Measurements from ENCODE around the gene CSAG2.
"Not testable (repeated sequence)": the region's sequence is repeated elsewhere in the genome, so short reads cannot be mapped to it uniquely, and the experiment has no call there.

CSAG2 gene

GRCh38 chrX:152697952-152698931, 10.8 kb downstream of the CSAG2 start, which contains the start of gene MAGEA3:
MAGEA3 (plus strand) TSS chrX:152698794; CDS start chrX:152700833, 2,039 bp downstream.
- H3K9me3 Mint-ChIP-seq, DNase-seq, H3K4me3 Mint-ChIP-seq, H3K27me3 Mint-ChIP-seq, H3K4me1 Mint-ChIP-seq, H3K27ac Mint-ChIP-seq, ATAC-seq: not testable (repeated sequence)

GRCh38 chrX:152681012-152681411, 28.1 kb downstream of the CSAG2 start:
- H3K4me3 Mint-ChIP-seq, H3K27ac Mint-ChIP-seq, H3K27me3 Mint-ChIP-seq, DNase-seq, H3K9me3 Mint-ChIP-seq, H3K4me1 Mint-ChIP-seq: not testable (repeated sequence)
- peak; percentile 64 for ATAC-seq

DNA sequence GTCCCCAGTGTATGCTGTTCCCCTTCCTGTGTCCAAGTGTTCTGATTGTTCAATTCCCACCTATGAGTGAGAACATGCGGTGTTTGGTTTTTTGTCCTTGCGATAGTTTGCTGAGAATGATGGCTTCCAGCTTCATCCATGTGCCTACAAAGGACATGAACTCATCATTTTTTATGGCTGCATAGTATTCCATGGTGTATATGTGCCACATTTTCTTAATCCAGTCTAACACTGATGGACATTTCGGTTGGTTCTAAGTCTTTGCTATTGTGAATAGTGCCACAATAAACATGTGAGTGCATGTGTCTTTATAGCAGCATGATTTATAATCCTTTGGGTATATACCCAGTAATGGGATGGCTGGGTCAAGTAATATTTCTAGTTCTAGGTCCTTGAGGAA, 34.4 kb downstream of the CSAG2 start:
- not testable (repeated sequence) for H3K4me3 Mint-ChIP-seq, ATAC-seq, H3K27me3 Mint-ChIP-seq, H3K9me3 Mint-ChIP-seq, DNase-seq, H3K4me1 Mint-ChIP-seq, H3K27ac Mint-ChIP-seq

- H3K4me3 Mint-ChIP-seq, result no peak overlapping the region
- DNase-seq, result no peak
- H3K27me3 Mint-ChIP-seq, result peaks cover 6% of the 10 kb centered on the region
- no peaks in the 10 kb centered on the region for H3K4me1 Mint-ChIP-seq
- ATAC-seq, result no peak
- no peaks in the 10 kb centered on the region for H3K9me3 Mint-ChIP-seq
- H3K27ac Mint-ChIP-seq, result no peak overlapping the region
Measured at GRCh38 chrX:152674135-152674534, 34.9 kb downstream of the CSAG2 start.

GRCh38 chrX:152663086-152663485, 46.0 kb downstream of the CSAG2 start:
- Mint-ChIP-seq H3K4me3 (no peak overlapping the region), H3K27me3 (no peaks in the 10 kb centered on the region), H3K9me3 (peaks cover 9 to 15% of the 10 kb centered on the region in 2 donors), H3K27ac (no peak overlapping the region), H3K4me1 (no peaks in the 10 kb centered on the region)
- ATAC-seq (no peak), DNase-seq (no peak)

DNA sequence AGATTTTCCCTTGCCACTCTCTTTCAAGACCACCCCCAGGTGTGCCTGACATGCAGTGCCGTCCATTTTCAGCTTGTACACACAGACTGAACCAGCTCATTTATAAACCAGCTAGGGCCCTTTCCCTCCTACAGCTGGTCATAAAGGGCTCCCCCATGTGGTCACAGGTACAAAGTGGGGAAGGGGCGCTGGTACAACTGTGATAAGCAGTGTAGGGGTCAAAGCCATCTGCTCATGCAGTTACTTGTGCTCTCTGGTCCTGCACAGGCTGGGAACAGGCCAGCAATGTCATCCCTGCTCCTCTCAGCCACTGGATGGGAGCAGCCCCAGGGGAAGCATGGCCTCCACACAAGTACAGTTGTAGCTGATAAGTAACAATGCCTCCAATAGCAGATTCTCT, 50.8 kb downstream of the CSAG2 start:
- Mint-ChIP-seq H3K27ac (no peak overlapping the region), H3K27me3 (peaks cover 13% of the 10 kb centered on the region), H3K4me3 (no peak overlapping the region), H3K9me3 (no peaks in the 10 kb centered on the region), H3K4me1 (no peaks in the 10 kb centered on the region)
- DNase-seq (no peak), ATAC-seq (no peak)
